GM21381 (cell line): ENCODE data around the gene LRIG2.
"Not testable (repeated sequence)": the region's sequence is repeated elsewhere in the genome, so short reads cannot be mapped to it uniquely, and the experiment has no call there.

ENCODE experiments used
- ATAC-seq: cut with Tn5 transposase; IDR thresholded peaks from one replicate; pipeline ENCODE4 v1.9.1; 2021; ENCODE audit warnings: mild to moderate bottlenecking, moderate library complexity; ENCODE audit not compliant: unreplicated experiment

LRIG2 gene, protein sequence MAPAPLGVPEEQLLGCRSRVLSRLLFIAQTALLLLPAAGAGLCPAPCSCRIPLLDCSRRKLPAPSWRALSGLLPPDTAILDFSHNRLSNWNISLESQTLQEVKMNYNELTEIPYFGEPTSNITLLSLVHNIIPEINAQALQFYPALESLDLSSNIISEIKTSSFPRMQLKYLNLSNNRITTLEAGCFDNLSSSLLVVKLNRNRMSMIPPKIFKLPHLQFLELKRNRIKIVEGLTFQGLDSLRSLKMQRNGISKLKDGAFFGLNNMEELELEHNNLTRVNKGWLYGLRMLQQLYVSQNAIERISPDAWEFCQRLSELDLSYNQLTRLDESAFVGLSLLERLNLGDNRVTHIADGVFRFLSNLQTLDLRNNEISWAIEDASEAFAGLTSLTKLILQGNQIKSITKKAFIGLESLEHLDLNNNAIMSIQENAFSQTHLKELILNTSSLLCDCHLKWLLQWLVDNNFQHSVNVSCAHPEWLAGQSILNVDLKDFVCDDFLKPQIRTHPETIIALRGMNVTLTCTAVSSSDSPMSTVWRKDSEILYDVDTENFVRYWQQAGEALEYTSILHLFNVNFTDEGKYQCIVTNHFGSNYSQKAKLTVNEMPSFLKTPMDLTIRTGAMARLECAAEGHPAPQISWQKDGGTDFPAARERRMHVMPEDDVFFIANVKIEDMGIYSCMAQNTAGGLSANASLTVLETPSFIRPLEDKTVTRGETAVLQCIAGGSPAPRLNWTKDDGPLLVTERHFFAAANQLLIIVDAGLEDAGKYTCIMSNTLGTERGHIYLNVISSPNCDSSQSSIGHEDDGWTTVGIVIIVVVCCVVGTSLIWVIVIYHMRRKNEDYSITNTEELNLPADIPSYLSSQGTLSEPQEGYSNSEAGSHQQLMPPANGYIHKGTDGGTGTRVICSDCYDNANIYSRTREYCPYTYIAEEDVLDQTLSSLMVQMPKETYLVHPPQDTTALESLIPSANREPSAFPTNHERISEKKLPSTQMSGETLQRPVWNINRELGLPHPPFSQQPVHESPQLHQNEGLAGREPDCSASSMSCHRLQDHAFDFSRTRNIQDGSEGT

DNA sequence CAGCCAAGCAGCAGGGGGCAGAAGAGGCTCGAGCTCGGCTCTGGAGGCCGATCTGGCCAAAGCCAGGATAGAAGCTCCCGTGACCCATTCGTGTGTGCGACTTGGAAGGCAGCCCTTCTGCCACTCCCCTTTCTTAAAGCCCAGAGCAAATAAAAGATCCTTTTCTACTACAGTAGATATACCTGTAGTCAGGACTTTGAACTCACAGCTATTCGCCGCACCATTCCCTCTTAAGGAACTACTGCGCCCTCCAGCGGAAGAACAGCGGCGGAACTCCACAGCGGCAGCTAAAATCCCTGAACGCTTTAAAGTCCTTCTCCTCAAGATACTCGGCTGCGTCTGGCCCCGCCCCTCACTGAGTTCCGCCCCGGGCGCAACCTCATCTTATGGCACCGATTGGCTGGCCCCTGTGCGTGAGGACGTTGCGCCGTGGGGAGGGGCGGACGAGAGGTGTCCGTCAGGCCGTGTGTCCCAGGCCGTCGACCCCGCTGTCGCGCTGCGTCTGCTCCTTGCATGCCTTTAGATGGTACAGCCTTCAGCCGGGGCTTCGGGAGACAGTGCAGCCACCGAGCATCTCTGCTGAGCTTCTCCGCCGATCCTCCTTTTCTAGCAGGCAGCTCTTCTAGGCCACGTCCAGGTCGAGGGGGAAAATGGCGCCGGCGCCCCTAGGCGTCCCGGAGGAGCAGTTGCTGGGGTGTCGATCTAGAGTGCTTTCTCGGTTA lies at the start of gene LRIG2:
LRIG2 (plus strand) TSS at position 442 of the 722 bp plus-strand sequence; CDS start at position 651, 209 bp downstream.
- peak; percentile 97 for ATAC-seq

DNA sequence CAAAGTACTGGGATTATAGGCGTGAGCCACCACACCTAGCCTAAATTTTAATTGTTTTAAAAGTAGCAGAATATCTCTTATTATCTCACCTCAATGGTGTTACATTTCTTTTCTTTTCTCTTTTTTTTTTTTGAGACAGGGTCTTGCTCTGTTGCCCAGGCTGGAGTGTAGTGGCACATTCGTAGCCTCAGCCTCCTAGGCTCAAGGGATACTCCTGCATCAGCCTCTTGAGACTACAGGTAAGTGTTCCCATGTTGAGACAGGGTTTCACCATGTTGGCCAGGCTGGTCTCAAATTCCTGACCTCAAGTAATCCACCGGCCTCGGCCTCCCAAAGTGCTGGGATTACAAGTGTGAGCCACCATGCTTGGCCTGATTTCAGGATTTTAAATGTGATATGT lies 49.7 kb upstream of the LRIG2 start:
- not testable (repeated sequence) for ATAC-seq

DNA sequence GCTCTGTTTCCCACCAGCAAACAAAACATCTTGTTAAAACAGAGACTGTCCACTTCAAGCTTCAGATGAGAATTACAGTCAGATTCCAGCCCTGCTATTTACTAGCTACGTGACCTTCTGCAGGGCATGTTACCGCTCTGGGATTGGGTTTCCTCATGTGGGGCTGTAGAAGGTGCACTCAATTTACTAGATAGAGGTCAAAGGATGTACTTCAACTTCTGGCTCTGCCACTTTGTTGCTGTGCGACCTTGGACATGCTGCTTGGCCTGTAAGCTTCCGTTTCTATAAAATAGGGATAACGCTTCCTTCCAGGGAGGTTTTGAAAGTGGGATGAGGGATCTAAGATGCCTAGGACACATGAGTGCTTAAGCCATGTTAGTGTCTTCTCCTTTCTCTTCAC lies 46.0 kb upstream of the LRIG2 start:
- no peak for ATAC-seq

DNA sequence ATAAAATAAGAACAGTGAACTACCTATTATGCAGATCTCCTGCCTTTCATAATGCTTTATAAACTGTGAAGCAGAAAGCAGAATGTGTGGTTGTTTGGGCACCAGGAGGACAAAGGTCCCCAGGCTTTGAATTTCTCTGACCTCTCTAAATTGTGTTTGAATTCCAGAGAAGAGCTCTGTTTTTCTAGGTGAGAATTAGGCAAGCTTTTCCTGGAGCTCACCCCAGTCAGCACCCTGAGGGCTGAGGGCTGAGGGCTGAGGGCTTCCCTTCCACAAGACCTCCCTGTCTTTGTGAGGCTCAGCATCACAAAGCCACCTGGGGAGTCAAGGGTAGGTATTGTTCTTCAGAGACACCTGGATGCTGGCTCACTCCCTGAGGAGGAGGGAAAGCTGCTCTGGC lies 45.5 kb upstream of the LRIG2 start:
- no peak for ATAC-seq

DNA sequence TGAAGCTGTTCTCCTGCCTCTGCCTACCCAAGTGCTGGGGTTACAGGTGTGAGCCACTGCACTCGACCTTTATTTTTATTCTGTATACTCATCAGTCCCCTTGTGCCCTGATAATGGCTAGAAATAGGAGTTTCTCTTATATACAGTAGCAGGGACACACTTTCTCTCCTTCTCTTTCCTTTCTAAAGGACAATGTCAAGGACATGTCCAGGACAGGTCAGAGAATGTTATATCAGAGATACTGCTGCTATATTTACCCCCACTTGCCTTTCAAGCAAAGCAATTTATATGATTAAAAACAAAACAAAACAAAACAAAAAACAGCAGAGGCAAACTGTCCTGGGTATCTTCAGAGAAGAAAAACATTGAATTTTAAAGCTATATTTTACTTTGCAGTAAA lies 43.2 kb upstream of the LRIG2 start:
- no peak for ATAC-seq

DNA sequence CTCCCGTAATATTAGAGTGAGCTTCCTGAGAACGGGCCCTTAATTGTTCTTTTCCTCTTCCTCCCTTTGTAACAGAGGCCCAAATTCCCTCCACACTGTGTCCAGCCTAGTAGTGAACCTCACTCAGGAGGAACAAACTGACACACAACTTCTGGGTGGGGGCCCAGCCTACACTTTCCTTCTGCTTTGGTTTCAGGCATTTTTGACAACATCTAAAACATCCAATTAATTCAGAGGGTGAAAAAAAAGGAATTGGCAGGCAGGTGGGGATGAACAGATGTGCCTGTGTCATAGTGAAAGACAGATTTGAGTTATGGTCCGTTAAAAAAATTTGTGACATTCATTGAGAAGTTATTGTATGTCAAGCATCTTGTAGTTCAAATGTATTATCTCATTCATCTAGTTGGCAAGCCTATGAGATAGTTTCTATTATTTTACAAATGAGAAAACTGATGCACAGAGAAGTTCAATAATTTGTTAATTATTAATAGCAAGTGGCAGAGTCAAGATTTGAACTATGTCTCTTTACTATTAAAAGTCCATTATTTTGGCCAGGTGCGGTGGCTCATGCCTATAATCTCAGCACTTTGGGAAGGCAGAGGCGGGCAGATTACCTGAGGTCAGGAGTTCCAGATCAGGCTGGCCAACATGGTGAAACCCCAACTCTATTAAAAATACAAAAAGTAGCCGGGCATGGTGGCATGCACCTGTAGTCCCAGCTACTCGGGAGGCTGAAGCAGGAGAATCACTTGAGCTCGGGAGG lies 41.6 kb upstream of the LRIG2 start:
- ATAC-seq: peak; percentile 65

DNA sequence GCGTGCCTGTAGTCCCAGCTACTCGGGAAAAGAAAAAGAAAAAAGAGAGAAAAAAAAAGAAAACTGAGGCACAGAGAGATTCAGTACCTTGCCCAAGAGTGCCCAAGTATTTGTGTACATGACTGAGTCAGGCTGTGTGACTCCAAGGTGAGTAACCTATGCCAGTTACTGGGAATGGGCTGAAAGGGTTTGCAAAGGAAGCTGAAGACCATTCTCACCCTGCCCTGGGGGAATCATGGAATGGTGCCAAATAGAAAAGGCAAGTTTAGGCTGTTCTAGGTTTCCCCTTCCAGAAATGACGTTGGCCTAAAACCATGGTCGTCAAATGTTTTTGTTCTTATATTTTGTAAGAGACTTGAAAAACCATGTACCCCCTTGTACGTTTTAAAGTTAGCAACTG lies 37.9 kb upstream of the LRIG2 start:
- ATAC-seq: no peak

DNA sequence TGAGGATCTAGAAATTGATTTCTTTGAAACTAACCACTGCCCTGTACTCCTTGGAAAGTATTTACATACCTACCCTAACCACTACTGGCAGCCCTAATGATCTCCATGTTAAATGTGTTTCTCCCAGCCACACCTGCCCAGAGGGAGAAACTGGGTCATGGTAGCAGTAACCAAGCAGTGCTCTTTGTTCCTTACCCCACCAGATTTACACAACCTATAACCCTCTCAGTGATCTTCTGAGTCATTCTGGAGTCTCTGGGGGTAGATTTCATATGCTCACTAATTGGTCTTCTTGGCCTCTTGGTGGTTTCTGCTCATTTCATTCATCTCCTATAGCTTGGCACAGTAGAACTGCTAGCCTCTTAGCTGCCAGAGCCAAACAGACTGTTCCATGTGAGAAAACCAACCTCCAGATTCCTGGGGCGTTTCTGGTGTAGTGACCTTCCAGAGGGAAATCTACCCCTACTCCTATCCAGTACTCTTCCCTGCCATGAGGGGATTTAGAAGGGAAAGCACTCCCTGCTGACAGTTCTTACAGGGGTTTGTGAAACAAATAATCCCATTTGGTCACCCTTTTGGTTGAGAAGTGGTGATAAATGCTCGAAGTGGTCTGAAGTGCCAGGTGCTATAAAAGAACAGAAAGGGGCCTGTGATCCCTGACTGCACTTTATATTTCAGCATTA lies 36.2 kb upstream of the LRIG2 start:
- peak; percentile 51 for ATAC-seq

DNA sequence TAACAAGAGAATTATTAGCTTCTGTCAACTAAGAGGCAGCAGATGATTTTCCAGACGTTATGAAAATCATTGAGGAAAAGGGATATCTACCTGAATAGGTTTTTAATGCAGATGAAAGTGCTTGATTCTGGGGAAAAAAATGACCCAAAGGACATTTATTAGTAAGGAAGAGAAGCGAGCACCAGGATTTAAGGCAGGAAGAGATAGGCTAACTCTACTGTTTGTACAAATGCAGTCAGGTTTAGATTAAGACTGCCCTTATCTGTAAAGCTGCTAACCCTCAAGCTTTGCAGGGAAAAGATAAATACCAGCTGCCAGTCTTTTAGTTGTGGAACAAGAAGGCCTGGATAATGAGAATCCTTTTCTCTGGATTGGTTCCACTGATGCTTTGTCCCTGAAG lies 33.0 kb upstream of the LRIG2 start:
- no peak for ATAC-seq

DNA sequence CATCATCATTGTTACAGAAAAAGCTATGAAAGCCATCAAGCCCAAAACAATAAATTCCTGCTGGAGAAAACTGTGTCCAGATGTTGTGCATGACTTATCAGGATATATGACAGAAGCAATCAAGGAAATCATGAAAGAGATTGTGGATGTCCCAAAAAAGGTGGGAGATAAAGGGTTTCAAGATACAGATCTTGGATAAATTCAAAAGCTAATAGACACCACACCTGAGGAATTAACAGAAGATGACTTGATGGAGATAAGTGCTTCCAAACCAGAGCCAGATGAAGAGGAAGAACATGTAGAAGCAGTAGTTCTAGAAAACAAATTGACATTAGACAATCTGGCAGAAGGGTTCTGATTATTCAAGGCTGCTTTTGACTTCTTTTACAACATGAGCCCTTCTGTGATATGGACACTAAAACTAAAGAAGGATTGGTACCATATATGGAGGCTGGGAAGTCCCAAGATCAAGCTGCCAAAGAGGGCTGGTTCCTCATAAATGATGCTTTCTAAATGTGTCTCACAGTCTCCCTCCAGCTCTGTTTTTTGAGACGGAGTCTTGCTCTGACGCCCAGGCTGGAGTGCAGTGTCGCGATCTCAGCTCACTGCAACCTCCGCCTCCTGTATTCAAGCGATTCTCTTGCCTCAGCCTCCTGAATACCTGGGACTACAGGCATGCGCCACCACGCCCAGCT lies 32.1 kb upstream of the LRIG2 start:
- ATAC-seq: no peak

DNA sequence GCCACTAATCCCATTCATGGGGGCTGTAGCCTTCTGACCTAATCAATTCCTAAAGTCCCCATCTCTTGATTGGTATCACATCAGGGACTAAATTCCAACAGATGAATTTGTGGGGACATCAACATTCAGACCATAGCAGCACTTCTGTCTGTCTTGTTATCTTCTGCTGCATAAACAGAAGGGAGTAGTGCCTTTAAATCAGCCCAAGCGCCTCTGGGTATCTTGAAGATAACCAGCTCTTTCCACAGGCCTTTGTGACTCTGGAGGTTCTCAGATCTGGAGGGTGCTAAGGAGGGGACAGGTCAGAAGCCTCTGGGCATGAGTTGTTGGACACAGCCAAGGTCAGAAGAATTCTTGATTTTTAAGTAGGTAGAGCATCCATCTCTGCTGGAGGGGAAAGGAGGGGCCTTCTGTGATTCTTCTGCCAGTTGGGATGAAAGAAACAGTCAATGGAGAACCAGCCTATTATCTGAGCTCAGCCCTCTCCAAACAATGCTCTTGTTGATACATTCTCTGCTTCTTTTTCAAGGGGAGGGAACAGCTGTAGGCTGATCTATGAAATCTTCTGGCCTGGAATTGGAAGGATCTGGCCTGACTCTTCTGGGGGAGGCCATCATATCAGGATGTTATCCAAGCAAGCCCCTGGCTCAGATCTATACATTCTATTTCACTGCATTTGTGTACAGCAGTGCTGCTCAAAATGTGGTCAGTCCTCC lies 31.3 kb upstream of the LRIG2 start:
- ATAC-seq: no peak

DNA sequence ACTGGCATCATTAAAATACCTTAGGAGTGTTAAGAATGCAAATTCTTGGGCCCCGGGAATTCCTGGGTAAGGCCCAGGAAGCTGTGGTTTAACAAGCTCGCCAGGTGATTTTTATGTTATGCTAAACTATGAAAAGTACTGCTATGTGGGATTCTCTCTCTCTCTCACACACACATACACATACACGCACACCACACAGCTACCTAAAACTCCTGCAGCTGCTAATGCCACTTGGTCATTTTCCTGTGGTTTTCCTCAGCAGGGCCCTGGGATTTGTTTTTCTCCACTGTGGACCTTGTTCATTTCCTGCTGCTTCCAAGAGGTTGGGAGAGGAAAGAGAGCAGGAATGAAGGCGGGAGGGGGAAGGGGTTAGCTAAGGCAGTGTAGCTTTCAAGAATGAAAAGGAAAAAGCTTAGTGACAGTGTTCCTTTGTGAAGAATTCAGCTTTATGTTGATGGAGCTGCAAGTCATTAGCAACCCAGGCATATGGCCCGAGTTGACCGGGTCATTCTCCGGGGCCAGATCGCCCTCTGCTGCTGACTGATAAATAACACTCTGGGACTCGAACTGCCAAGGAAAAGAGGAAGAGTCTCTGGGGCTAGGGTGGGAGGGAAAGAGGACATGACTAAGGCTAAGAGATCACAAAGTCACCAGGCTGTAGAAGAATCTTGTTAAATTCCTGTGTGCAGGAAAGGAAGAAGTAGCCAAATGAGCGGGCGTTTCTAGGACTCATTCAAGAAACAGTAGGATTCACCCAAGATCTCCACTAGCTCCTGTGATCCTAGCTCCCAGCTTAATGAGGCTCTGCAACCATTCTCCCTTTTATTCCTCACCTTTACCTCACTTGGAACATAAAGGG lies 30.5 kb upstream of the LRIG2 start:
- ATAC-seq: no peak

DNA sequence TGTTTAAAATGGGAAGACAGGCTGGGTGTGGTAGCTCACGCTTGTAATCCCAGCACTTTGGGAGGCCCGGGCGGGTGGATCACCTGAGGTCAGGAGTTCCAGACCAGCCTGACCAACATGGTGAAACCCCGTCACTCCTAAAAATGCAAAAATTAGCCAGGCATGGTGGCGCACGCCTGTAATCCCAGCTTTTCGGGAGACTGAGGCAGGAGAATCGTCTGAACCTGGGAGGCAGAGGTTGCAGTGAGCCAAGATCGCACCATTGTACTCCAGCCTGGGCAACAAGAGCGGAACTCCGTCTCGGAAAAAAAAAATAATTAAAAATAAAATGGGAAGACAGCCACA lies 29.9 kb upstream of the LRIG2 start:
- not testable (repeated sequence) for ATAC-seq

DNA sequence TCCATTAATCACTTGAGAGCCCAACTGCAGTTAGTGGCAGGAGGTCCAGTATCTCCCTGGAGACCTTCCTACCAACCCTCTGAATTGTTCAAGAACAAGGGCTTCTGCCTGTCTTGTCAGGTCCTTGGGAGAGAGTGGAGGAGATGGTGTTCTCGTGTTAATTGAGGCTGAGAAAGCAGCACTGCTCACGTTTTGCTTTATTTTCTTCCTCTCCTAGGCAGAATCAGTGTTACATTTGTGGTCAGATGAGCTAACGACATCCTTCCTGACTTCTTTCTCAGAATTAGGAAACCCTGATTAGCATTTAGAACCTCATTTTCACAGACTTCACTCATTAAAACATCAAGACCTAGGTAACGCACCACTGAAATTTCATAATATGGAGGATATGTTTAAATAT lies 26.4 kb upstream of the LRIG2 start:
- ATAC-seq: no peak

DNA sequence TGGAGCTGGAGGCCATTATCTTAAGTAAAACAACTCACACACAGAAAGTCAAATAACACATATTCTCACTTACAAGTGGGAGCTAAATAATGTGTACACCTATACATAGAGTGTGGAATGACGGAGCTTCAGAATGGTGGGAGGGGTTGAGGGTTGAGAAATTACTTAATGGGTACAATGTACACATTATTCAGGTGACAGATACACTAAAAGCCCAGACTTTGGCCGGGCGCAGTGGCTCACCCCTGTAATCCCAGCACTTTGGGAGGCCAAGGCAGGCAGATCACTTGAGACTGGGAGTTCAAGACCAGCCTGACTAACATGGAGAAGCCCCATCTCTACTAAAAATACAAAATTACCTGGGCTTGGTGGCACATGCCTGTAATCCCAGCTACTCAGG lies 24.9 kb upstream of the LRIG2 start:
- no peak for ATAC-seq

DNA sequence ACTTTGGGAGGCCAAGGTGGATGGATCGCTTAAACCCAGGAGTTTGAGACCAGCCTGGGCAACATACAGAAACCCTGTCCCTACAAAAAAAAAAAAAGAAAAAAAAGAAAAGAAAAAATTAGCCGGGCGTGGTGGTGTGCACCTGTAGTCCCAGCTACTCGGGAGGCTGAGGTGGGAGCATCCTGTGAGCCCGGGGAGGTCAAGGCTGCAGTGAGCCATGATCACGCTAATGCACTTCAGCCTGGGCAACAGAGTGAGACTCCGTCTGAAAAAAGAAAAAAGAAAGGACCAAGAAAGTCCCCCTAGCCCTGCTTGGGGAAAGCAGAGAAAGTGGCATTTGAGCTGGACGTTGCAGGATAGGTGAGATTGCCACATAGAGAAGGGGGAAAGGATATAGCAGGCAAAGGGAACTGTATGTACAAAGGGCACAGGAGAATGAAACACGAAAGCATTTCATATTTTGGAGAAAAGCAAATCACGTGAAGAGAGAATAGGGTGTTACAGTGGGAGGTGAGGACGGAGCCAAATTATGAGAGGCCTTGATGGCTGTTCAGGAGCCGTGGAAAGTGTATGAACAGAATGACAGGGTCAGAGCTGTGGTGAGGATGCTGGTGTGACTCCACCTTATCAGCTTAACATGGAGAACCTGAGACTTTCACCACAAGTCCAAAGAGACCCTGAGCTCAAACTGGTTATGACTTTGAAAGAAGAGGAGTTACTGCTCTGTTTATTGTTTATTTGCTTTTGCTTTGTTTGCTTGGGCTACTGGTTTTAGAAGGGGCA lies 19.5 kb upstream of the LRIG2 start:
- no peak for ATAC-seq

DNA sequence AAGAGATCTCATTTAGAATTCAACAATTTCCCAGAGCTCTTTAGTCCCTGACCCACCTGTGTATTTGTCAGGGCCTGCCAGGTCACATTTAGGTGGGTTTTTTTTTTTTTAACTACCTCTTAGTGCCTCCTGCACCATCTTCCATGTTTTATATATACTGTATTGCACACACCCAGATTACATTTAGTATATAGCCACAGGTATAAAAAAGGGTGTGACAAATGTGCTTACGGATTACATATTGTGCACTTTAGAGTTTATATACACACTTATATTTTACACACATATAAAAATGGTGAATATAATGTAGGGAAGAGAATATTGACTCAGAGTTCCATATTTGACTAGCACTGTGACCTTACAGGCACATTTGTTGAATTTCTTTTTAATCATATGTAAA lies 17.4 kb upstream of the LRIG2 start:
- no peak for ATAC-seq
